Memory B cell (primary cell): ENCODE results near the gene SECTM1.

ENCODE experiments used
- ATAC-seq: fragments of 150-1000 bp; cut with Tn5 transposase; 2 replicates; pipeline ENCODE4 v1.10.0; 2021; ENCODE audit warnings: low read depth, mild to moderate bottlenecking, moderate library complexity
- DNase-seq, 2 donors: peaks; one replicate each; pipeline ENCODE4 v3.0.0; 2022; ENCODE audit warnings: low spot score in 2 of 2
- H3K27ac Mint-ChIP-seq: one replicate; pipeline ENCODE4 v1.8.0; 2022; ENCODE audit warnings: mild to moderate bottlenecking, moderate library complexity, mixed read lengths
- H3K27me3 Mint-ChIP-seq: one replicate; pipeline ENCODE4 v1.8.0; 2022; ENCODE audit warnings: mixed read lengths
- H3K36me3 Mint-ChIP-seq: one replicate; pipeline ENCODE4 v1.8.0; 2022; ENCODE audit warnings: mild to moderate bottlenecking, mixed read lengths
- H3K4me1 Mint-ChIP-seq: one replicate; pipeline ENCODE4 v1.8.0; 2022; ENCODE audit warnings: mixed read lengths
- H3K4me3 Mint-ChIP-seq: one replicate; pipeline ENCODE4 v1.8.0; 2022; ENCODE audit warnings: mild to moderate bottlenecking, moderate library complexity, mixed read lengths
- H3K9me3 Mint-ChIP-seq: one replicate; pipeline ENCODE4 v1.8.0; 2022; ENCODE audit warnings: mixed read lengths

Gene SECTM1

DNA sequence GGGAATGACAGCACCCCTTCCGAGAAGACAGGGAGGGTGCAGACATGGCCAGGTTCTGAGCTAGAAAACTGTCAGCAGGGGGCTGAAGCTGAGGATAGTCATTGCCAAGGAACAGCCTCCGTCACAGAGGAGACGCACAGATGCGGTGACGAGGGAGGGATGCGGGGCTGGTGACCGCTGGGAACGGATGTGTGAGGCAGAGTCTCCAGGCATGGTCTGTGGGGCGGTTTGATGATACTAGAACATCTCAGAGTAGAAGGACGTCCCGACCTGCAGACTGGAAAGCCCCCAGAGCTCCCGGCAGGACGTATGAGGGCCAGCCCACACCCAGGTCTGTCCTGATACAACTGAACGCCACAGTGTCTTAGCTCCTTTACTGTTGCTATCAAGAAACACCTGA lies 58.2 kb downstream of the SECTM1 start:
- Mint-ChIP-seq H3K4me1 (peaks cover 19% of the 10 kb centered on the region), H3K9me3 (no peaks in the 10 kb centered on the region), H3K36me3 (peaks cover 7% of the 10 kb centered on the region), H3K27ac (no peak overlapping the region), H3K4me3 (no peak overlapping the region), H3K27me3 (peaks cover 11% of the 10 kb centered on the region)
- no peak for DNase-seq
- no peak for ATAC-seq

DNA sequence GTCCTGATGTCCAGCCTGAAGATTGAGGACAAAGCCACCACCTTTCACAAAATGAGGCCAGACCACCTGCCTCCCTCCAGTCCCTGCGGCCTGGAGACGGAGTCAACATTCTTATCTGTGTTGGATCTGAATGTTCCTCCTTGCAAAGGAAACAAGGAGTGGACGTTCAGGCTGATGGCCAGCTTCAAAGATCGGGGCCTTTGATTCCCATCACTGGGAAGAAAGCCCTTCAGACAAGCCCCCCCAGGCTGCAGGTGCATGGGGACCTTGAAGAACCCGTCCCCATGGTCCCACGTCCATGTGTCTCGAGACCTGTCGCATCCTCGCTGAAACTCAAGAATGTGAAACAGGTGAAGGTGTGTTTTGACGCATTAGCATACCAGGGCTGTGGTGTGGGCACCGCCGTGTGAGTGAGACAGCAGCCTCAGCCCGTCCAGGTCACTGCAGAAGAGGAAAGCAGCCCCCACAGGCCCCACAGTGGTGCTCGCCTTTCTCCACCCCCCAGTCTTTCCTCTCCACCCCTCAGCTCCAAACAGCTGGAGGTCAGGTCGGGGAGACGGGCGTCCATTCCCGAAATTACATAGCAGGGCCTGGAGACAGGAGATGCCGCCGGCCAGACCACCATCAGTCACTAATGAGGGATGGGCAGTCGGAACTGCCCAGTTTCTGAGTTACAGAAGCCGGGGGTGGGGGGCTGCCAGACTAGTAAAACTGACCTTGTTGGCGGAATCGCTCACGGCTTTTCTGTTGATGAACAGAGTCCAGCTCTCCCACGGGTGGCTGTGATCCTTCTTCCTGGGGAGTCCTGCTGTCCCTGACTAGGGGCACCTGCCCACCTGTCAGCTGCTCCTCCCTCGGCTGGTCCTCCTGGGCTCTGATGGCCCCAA lies 59.2 kb downstream of the SECTM1 start:
- DNase-seq, result no peak
- H3K36me3 Mint-ChIP-seq, result peaks cover 9% of the 10 kb centered on the region
- H3K27ac Mint-ChIP-seq, result no peak overlapping the region
- H3K27me3 Mint-ChIP-seq, result peaks cover 11% of the 10 kb centered on the region
- no peak for ATAC-seq
- peaks cover 27% of the 10 kb centered on the region for H3K4me1 Mint-ChIP-seq
- no peaks in the 10 kb centered on the region for H3K9me3 Mint-ChIP-seq
- H3K4me3 Mint-ChIP-seq, result peak overlapping the region; percentile 84

- Mint-ChIP-seq H3K4me3 (peak within 1 kb of the TSS; percentile 84), H3K9me3 (no peaks in the 10 kb centered on the region)
- DNase-seq, result peak; percentile 89 to 97
Observed at GRCh38 chr17:82273327-82274133, 60.0 kb downstream of the SECTM1 start, which contains the start of gene CSNK1D. CSNK1D (minus strand) TSS chr17:82273700; CDS start chr17:82273381, 319 bp downstream.

DNA sequence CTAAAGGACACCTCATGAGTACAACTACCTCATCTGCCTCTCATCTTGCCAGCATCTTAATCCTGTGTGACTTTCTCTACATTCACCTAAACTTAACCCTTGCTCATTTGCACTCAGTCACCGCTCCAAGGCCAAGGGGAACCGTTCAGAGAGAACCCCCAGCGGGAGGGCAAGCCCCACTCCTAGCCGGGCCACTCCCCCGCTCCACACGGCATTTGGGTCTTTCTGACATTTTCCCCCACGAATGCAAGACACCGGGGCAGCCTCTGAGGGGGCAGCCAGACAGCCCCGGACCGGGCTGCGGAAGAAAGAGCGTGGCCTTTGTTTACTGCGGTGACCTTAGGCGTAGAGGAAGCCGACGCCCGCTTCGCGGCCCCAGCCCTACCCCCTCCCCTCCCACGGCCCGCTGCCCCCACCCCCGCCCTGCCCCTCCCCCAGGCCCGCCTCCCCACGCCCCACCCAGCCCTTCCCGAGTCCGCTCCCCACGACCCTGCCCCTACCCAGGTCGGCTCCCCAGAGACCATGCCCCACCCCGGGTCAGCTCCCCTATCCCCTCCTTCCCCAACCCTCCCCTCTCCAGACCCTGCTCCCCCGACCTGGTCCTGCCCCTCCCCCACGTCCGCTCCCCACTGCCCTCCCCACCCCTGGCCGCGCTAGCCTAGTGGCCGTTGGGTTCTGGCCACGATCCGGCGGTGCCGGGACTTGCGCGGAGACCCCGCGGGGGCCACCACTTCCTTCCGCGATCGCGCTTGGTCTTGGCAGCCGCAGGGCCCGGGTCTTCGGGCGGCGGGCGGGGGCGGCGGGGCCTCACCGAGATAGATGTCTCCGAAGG lies 60.9 kb downstream of the SECTM1 start:
- peaks cover 9% of the 10 kb centered on the region for H3K36me3 Mint-ChIP-seq
- peaks cover 36% of the 10 kb centered on the region for H3K4me1 Mint-ChIP-seq
- ATAC-seq, result peak; percentile 20
- peak overlapping the region; percentile 84 for H3K4me3 Mint-ChIP-seq
- H3K9me3 Mint-ChIP-seq, result no peaks in the 10 kb centered on the region
- H3K27me3 Mint-ChIP-seq, result peaks cover 7% of the 10 kb centered on the region
- peak in 1 of 2 donors; percentile 46 for DNase-seq
- H3K27ac Mint-ChIP-seq, result peak overlapping the region; percentile 98

More at GRCh38 chr17:82273327-82274133, 60.0 kb downstream of the SECTM1 start, which contains the start of gene CSNK1D:
- H3K27ac Mint-ChIP-seq, result peak within 1 kb of the TSS; percentile 98
- peak; percentile 86 for ATAC-seq
- peaks cover 9% of the 10 kb centered on the region for H3K36me3 Mint-ChIP-seq
- peaks cover 32% of the 10 kb centered on the region for H3K4me1 Mint-ChIP-seq
- H3K27me3 Mint-ChIP-seq, result peaks cover 11% of the 10 kb centered on the region

GRCh38 chr17:82271401-82271800 lies 62.2 kb downstream of the SECTM1 start:
- peak overlapping the region; percentile 98 for H3K27ac Mint-ChIP-seq
- H3K36me3 Mint-ChIP-seq, result peaks cover 9% of the 10 kb centered on the region
- H3K4me3 Mint-ChIP-seq, result peak overlapping the region; percentile 84
- DNase-seq, result no peak
- ATAC-seq, result no peak
- H3K27me3 Mint-ChIP-seq, result peaks cover 4% of the 10 kb centered on the region
- no peaks in the 10 kb centered on the region for H3K9me3 Mint-ChIP-seq
- peaks cover 43% of the 10 kb centered on the region for H3K4me1 Mint-ChIP-seq
